GM15510 (cell line): Measurements from ENCODE around the gene ALAS1.

Experiments used
- POLR2A ChIP-seq: IDR thresholded peaks from 3 replicates; pipeline ENCODE4 v1.6.1; 2011; ENCODE audit warnings: borderline replicate concordance; ENCODE audit not compliant: insufficient read length; ENCODE audit errors: extremely low read depth

The ALAS1 gene

GRCh38 chr3:52173101-52173500, 24.9 kb upstream of the ALAS1 start:
- no peak for TF ChIP-seq POLR2A

DNA sequence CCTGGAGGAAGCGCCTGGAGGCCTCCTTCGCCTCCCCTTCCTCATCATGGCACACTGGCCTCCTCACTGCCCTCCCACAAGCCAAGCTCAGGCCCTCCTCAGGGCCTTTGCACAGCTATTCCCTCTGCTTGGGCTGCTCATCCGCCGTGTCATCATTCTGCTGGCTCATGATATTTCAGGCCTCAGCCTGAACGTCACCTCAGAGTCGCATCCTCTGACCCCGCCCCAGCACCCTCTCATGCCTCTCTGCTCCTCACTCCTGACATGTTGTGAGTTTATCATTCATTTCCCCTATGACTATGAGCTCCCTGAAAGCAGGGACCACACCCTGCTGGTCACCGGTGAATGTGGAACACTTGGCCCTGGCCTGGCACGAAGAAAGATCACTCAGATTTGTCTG, 23.1 kb upstream of the ALAS1 start:
- no peak for TF ChIP-seq POLR2A

- TF ChIP-seq POLR2A: no peak
Observed at GRCh38 chr3:52175416-52176179, 22.4 kb upstream of the ALAS1 start.

GRCh38 chr3:52176180-52176752, 21.7 kb upstream of the ALAS1 start:
- no peak for TF ChIP-seq POLR2A

GRCh38 chr3:52176951-52177700, 20.8 kb upstream of the ALAS1 start:
- no peak for TF ChIP-seq POLR2A

DNA sequence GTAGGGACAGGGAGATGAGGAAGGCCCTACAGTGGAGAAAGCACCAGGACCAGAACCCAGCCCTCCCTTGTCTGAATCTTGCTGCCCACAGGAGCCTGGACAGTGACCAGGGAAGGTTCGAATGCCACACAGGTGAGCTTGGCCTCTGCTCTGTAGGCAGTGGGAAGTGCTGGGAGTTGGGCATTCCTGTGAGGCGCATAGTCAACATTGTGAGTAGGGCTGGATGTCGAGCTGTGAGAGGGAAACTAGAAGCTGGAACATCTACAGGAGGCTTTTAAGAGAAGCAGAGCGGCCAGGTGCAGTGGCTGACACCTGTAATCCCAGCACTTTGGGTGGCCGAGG, 20.3 kb upstream of the ALAS1 start:
- TF ChIP-seq POLR2A: no peak

DNA sequence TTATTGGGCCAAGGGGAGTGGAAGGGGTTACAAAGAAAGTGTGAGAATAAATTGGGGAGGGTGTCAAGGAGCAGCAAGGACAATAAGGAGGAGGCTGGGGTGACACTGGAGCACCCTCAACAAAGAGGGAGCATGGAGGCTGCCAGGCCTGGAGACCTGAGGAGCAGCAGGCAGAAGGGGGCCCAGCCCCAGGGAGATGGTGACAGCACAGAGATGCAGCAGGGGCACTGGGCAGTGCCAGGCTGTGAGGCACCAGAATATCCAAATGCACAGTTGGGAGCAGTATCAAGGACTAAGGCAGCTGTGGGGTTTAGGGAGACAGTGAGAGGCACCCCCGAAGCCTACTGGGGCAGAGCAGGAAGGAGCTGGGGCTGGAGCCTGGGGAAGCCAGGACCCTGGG, 19.4 kb upstream of the ALAS1 start:
- no peak for TF ChIP-seq POLR2A

GRCh38 chr3:52181543-52181942, 16.4 kb upstream of the ALAS1 start:
- TF ChIP-seq POLR2A: no peak

- TF ChIP-seq POLR2A: no peak
Observed at GRCh38 chr3:52182196-52182595, 15.8 kb upstream of the ALAS1 start.

DNA sequence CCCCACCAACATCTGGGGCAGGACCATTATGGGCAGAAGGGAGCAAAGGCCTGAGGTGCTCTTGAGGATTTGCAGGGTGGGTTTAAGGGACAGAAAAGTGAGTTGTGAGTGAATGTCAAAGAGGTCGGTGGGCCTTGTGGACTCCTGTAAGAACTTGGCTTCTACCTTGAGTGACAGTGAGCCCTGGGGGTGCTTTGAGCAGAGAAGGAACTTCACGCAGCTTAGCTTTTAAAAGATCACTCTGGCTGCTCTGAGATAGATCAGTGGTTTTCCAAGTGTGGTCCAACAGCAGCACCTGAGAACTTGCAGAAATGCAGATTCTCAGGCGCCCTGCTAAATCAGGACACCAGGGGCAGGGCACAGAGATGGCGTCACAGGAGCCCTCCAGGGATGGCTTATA, 15.3 kb upstream of the ALAS1 start:
- TF ChIP-seq POLR2A: no peak

- no peak for TF ChIP-seq POLR2A
Observed at GRCh38 chr3:52183786-52184445, 14.0 kb upstream of the ALAS1 start.

DNA sequence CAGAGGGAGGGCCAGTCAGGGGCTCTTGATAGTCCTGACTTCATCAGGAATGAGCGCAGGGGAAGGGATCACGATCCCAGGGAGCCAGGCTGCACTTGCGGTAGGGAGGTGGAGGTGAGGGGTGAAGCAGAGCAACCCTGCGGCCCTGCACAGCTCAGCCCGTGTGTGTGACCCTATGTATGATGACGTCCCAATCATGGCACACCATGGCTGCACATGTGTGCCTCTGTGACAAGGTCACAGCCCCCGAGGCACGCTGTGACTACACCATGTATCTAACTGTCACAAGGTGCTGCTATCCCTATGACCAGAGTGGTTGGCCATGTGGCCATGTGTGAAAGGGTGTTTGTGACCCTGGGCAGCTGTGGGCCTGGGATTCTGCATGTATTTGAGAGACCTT, 13.3 kb upstream of the ALAS1 start:
- no peak for TF ChIP-seq POLR2A

- TF ChIP-seq POLR2A: no peak
Observed at GRCh38 chr3:52185311-52185710, 12.6 kb upstream of the ALAS1 start.

- no peak for TF ChIP-seq POLR2A
Observed at GRCh38 chr3:52185837-52186236, 12.1 kb upstream of the ALAS1 start.

GRCh38 chr3:52186729-52187128, 11.2 kb upstream of the ALAS1 start:
- TF ChIP-seq POLR2A: no peak
